K562 (cell line): Measurements from ENCODE around the gene RNF114. TPM values are rescaled to one million over a fixed set of nuclear protein-coding genes. Genes with fewer than 3 reads are reported as not detected.

Experiments used
- GABPA ChIP-seq: fragments of 200-800 bp; sonication (Bioruptor generic); conservative IDR thresholded peaks from 2 replicates; pipeline ENCODE4 v1.6.1; 2016; ENCODE audit warnings: low read depth, missing genetic modification characterization, missing compliant biosample characterization
- MIER1 ChIP-seq: fragments of 450-650 bp; IDR thresholded peaks from 2 replicates; pipeline ENCODE4 v1.6.1; 2016; ENCODE audit warnings: antibody characterized with exemption, mild to moderate bottlenecking, low read depth
- SOX6 ChIP-seq: fragments of 450-650 bp; IDR thresholded peaks from 2 replicates; pipeline ENCODE4 v1.6.1; 2014; ENCODE audit warnings: mild to moderate bottlenecking
- ZNF384 ChIP-seq: IDR thresholded peaks from 2 replicates; pipeline ENCODE4 v1.6.1; 2012; ENCODE audit warnings: low read depth, low read length, improper control_type of control experiment
- ZNF699 ChIP-seq: fragments of 250-450 bp; sonication (Bioruptor Pico); IDR thresholded peaks from 2 replicates; pipeline ENCODE4 v1.8.0; 2021; ENCODE audit warnings: mild to moderate bottlenecking, moderate library complexity; ENCODE audit not compliant: insufficient replicate concordance
- polyA plus RNA-seq, 8 experiments: library from polyadenylated mRNA; depleted of rRNA in 4 of 8; stranded (reverse) in 5 of 8; unstranded in 3 of 8; fragments of >200 nt; fragmentation: Nextera tagmentation in 2 of 8; fragmentation: Illumina TruSeq in 1 of 8; extraction: Ambion mirVana in 2 of 8; extraction: Trizol in 1 of 8; gene quantifications; 2 replicates each; pipeline versions ENCODE4 v1.2.1 to v1.2.3, GENCODE V29; 2011 to 2014; ENCODE audit warnings: inconsistent platforms in 1 of 8, missing spikeins in 1 of 8
- total RNA-seq, 7 experiments: library from RNA; depleted of rRNA in 6 of 7; stranded (reverse); fragments of >200 nt in 6 of 7; fragmentation: Illumina TruSeq in 2 of 7; extraction: Trizol in 2 of 7; gene quantifications; 2 replicates each; pipeline versions ENCODE4 v1.2.1 to v1.2.3, GENCODE V29; 2011 to 2021; ENCODE audit warnings: low replicate concordance in 1 of 7
- TF ChIP-seq, protein P1 (sequence below): sonication (generic); formaldehyde crosslinking; IDR thresholded peaks from 2 replicates; pipeline ENCODE4 v1.4.0; 2020; ENCODE audit warnings: mild to moderate bottlenecking, missing genetic modification reagents
- TF ChIP-seq, protein P2 (sequence below), 2 experiments: fragments of 450-650 bp; IDR thresholded peaks; 2 replicates each; pipeline ENCODE4 v1.6.1; 2016
- TF ChIP-seq, protein P3 (sequence below): sonication (generic); formaldehyde crosslinking; IDR thresholded peaks from 2 replicates; pipeline ENCODE4 v1.8.1; 2022; ENCODE audit warnings: missing genetic modification reagents
- TF ChIP-seq, protein P4 (sequence below): fragments of 250-450 bp; sonication (Bioruptor Pico); IDR thresholded peaks from 2 replicates; pipeline ENCODE4 v1.4.0; 2020; ENCODE audit warnings: mild to moderate bottlenecking, moderate library complexity
- TF ChIP-seq, protein P5 (sequence below): fragments of 450-650 bp; IDR thresholded peaks from 2 replicates; pipeline ENCODE4 v1.6.1; 2016; ENCODE audit warnings: borderline replicate concordance
- TF ChIP-seq, protein P6 (sequence below): sonication (generic); formaldehyde crosslinking; IDR thresholded peaks from 2 replicates; pipeline ENCODE4 v1.8.0; 2022; ENCODE audit warnings: mild to moderate bottlenecking, missing genetic modification reagents, borderline replicate concordance
- TF ChIP-seq, protein P7 (sequence below): fragments of 450-650 bp; IDR thresholded peaks from 2 replicates; pipeline ENCODE4 v1.6.1; 2016; ENCODE audit warnings: antibody characterized with exemption

RNF114 gene
- total and polyA plus RNA-seq, 9 of the 15 experiments (the other 6 are each of a cell fraction or from before 2014, with no cell fraction given): 38.6 to 111 (median 62.6) TPM

DNA sequence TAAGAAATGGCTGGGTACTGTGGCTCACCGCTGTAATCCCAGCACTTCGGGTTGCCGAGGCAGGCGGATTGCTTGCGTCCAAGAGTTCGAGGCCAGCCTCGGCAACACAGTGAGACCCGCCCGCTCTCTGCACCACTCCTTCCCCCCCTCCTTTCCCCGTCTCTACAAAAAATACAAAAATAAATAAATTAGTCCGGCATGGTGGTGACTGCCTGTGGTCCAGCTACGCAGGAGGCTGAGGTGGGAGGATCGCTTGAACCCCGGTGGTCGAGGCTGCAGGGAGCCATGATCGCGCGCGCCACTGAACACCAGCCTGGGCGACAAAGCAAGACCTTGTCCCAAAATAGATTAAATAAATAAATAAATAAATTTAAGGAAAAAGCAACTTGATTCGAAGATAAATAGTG lies 448 bp upstream of the RNF114 start (continued):
- TF ChIP-seq, protein P1, sequence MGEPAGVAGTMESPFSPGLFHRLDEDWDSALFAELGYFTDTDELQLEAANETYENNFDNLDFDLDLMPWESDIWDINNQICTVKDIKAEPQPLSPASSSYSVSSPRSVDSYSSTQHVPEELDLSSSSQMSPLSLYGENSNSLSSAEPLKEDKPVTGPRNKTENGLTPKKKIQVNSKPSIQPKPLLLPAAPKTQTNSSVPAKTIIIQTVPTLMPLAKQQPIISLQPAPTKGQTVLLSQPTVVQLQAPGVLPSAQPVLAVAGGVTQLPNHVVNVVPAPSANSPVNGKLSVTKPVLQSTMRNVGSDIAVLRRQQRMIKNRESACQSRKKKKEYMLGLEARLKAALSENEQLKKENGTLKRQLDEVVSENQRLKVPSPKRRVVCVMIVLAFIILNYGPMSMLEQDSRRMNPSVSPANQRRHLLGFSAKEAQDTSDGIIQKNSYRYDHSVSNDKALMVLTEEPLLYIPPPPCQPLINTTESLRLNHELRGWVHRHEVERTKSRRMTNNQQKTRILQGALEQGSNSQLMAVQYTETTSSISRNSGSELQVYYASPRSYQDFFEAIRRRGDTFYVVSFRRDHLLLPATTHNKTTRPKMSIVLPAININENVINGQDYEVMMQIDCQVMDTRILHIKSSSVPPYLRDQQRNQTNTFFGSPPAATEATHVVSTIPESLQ (CRISPR knock-in tag): no peak
- TF ChIP-seq MIER1: 0 out of 2 replicates have a peak, but pooled peaks have one; percentile 51
- no peak for TF ChIP-seq ZNF699 (CRISPR knock-in tag)
- TF ChIP-seq, protein P2, sequence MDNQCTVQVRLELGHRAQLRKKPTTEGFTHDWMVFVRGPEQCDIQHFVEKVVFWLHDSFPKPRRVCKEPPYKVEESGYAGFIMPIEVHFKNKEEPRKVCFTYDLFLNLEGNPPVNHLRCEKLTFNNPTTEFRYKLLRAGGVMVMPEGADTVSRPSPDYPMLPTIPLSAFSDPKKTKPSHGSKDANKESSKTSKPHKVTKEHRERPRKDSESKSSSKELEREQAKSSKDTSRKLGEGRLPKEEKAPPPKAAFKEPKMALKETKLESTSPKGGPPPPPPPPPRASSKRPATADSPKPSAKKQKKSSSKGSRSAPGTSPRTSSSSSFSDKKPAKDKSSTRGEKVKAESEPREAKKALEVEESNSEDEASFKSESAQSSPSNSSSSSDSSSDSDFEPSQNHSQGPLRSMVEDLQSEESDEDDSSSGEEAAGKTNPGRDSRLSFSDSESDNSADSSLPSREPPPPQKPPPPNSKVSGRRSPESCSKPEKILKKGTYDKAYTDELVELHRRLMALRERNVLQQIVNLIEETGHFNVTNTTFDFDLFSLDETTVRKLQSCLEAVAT (IDR thresholded peaks at IDR 0.05): peak; percentile 37 to 88; a peak in 1 of 4 replicates
- TF ChIP-seq, protein P3, sequence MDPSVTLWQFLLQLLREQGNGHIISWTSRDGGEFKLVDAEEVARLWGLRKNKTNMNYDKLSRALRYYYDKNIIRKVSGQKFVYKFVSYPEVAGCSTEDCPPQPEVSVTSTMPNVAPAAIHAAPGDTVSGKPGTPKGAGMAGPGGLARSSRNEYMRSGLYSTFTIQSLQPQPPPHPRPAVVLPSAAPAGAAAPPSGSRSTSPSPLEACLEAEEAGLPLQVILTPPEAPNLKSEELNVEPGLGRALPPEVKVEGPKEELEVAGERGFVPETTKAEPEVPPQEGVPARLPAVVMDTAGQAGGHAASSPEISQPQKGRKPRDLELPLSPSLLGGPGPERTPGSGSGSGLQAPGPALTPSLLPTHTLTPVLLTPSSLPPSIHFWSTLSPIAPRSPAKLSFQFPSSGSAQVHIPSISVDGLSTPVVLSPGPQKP: no peak
- no peak for TF ChIP-seq ZNF384
- no peak; the same call in 1 of the 2 replicates for TF ChIP-seq GABPA (tag)
- TF ChIP-seq, protein P4, sequence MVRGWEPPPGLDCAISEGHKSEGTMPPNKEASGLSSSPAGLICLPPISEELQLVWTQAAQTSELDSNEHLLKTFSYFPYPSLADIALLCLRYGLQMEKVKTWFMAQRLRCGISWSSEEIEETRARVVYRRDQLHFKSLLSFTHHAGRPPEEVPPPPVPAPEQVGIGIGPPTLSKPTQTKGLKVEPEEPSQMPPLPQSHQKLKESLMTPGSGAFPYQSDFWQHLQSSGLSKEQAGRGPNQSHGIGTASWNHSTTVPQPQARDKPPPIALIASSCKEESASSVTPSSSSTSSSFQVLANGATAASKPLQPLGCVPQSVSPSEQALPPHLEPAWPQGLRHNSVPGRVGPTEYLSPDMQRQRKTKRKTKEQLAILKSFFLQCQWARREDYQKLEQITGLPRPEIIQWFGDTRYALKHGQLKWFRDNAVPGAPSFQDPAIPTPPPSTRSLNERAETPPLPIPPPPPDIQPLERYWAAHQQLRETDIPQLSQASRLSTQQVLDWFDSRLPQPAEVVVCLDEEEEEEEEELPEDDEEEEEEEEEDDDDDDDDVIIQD (CRISPR knock-in tag): no peak
- TF ChIP-seq, protein P5, sequence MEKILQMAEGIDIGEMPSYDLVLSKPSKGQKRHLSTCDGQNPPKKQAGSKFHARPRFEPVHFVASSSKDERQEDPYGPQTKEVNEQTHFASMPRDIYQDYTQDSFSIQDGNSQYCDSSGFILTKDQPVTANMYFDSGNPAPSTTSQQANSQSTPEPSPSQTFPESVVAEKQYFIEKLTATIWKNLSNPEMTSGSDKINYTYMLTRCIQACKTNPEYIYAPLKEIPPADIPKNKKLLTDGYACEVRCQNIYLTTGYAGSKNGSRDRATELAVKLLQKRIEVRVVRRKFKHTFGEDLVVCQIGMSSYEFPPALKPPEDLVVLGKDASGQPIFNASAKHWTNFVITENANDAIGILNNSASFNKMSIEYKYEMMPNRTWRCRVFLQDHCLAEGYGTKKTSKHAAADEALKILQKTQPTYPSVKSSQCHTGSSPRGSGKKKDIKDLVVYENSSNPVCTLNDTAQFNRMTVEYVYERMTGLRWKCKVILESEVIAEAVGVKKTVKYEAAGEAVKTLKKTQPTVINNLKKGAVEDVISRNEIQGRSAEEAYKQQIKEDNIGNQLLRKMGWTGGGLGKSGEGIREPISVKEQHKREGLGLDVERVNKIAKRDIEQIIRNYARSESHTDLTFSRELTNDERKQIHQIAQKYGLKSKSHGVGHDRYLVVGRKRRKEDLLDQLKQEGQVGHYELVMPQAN: no peak
- TF ChIP-seq, protein P6, sequence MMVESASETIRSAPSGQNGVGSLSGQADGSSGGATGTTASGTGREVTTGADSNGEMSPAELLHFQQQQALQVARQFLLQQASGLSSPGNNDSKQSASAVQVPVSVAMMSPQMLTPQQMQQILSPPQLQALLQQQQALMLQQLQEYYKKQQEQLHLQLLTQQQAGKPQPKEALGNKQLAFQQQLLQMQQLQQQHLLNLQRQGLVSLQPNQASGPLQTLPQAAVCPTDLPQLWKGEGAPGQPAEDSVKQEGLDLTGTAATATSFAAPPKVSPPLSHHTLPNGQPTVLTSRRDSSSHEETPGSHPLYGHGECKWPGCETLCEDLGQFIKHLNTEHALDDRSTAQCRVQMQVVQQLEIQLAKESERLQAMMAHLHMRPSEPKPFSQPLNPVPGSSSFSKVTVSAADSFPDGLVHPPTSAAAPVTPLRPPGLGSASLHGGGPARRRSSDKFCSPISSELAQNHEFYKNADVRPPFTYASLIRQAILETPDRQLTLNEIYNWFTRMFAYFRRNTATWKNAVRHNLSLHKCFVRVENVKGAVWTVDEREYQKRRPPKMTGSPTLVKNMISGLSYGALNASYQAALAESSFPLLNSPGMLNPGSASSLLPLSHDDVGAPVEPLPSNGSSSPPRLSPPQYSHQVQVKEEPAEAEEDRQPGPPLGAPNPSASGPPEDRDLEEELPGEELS: no peak
- TF ChIP-seq SOX6: no peak
- TF ChIP-seq, protein P7, sequence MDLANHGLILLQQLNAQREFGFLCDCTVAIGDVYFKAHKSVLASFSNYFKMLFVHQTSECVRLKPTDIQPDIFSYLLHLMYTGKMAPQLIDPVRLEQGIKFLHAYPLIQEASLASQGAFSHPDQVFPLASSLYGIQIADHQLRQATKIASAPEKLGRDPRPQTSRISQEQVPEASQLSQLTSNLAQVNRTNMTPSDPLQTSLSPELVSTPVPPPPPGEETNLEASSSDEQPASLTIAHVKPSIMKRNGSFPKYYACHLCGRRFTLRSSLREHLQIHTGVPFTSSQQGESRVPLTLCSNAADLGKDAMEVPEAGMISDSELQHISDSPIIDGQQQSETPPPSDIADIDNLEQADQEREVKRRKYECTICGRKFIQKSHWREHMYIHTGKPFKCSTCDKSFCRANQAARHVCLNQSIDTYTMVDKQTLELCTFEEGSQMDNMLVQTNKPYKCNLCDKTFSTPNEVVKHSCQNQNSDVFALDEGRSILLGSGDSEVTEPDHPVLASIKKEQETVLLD: no peak
